ENCODE data around the gene TAGLN. TPM values are rescaled to one million over a fixed set of nuclear protein-coding genes. Genes with fewer than 3 reads are reported as not detected.

TAGLN gene
- total RNA-seq, 1 donor from 2014 or later: 97.9 TPM

- H3K9me3 Mint-ChIP-seq: no peaks in the 10 kb centered on the region
- no peak for DNase-seq (ENCODE audit: extremely low spot score, unreplicated experiment)
- no peaks in the 10 kb centered on the region for H3K27me3 Mint-ChIP-seq
These were observed 13.3 kb upstream of the TAGLN start for GRCh38 chr11:117185736-117186430.

DNA sequence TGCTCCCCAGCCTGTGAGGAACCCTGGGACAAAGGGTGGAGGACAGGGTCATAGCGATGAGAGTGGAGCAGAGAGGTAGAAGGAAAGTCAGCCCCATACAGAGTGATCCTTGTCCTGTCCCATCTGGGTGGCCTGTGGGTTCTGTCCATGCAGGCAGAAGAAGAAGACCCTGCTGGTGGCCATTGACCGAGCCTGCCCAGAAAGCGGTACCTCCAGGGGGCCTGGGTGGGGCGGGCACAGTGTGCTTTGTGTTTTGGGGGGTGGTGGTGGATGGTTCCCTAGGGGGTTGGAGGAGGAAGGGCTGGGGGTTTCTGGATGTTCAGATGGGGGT is 12.8 kb upstream of the TAGLN start:
- no peak for DNase-seq (ENCODE audit: extremely low spot score, unreplicated experiment)
- no peak overlapping the region for H3K4me3 Mint-ChIP-seq
- peak overlapping the region; percentile 48 for H3K27ac Mint-ChIP-seq
- TF ChIP-seq, protein P1, sequence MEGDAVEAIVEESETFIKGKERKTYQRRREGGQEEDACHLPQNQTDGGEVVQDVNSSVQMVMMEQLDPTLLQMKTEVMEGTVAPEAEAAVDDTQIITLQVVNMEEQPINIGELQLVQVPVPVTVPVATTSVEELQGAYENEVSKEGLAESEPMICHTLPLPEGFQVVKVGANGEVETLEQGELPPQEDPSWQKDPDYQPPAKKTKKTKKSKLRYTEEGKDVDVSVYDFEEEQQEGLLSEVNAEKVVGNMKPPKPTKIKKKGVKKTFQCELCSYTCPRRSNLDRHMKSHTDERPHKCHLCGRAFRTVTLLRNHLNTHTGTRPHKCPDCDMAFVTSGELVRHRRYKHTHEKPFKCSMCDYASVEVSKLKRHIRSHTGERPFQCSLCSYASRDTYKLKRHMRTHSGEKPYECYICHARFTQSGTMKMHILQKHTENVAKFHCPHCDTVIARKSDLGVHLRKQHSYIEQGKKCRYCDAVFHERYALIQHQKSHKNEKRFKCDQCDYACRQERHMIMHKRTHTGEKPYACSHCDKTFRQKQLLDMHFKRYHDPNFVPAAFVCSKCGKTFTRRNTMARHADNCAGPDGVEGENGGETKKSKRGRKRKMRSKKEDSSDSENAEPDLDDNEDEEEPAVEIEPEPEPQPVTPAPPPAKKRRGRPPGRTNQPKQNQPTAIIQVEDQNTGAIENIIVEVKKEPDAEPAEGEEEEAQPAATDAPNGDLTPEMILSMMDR (conservative IDR thresholded peaks at IDR 0.05): no peak
- no peaks in the 10 kb centered on the region for H3K9me3 Mint-ChIP-seq
- peaks cover 20% of the 10 kb centered on the region for H3K36me3 Mint-ChIP-seq
- no peaks in the 10 kb centered on the region for H3K27me3 Mint-ChIP-seq
- peaks cover 10% of the 10 kb centered on the region for H3K4me1 Mint-ChIP-seq (ENCODE audit: unreplicated experiment)

More at GRCh38 chr11:117185736-117186430, 13.3 kb upstream of the TAGLN start:
- Mint-ChIP-seq H3K36me3 (peaks cover 20% of the 10 kb centered on the region), H3K27ac (peak overlapping the region; percentile 48), H3K4me1 (ENCODE audit: unreplicated experiment) (peaks cover 13% of the 10 kb centered on the region), H3K4me3 (no peak overlapping the region)
- TF ChIP-seq, protein P1 (conservative IDR thresholded peaks at IDR 0.05): no peak

DNA sequence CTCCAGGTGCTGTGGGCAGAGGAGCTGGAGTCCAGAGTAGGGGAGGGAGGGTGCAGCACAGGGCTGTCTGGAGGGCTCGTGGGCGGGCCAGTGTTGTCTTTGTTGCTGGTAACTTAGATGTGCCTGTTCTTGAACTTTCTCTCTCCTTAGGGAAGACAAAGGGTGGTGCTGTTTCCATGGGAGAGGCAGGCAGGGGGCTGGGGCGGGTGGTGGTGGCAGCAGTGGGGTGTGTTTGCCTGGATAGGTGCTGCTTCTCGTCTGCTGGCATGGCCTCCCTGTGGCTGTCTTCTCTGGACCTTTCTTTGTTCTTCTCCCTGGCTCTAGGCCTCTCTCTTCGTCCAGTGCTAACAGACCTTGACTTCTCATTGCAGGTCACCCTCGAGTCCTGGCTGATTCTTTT is 12.2 kb upstream of the TAGLN start:
- peaks cover 23% of the 10 kb centered on the region for H3K36me3 Mint-ChIP-seq
- H3K27ac Mint-ChIP-seq: no peak overlapping the region
- no peaks in the 10 kb centered on the region for H3K9me3 Mint-ChIP-seq
- DNase-seq (ENCODE audit: extremely low spot score, unreplicated experiment): peak; percentile 53
- TF ChIP-seq, protein P1 (conservative IDR thresholded peaks at IDR 0.05): no peak
- no peak overlapping the region for H3K4me3 Mint-ChIP-seq
- H3K4me1 Mint-ChIP-seq (ENCODE audit: unreplicated experiment): peaks cover 10% of the 10 kb centered on the region
- no peaks in the 10 kb centered on the region for H3K27me3 Mint-ChIP-seq

DNA sequence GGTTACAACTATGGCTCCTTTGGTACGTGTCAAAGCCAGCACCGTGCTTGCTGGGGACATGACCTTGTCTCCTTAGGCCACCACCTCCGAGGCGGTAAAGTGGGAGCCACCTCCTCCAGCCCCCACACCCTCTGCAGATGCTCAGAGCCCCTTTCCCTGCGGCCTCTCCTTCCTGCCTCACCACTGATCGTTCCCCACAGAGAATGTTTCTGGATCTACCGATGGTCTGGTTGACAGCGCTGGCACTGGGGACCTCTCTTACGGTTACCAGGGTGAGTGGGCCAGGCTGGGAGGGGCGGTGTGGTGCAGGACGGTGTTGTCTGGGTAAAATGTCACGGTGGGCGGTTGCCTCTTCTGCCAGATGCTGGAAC is 11.8 kb upstream of the TAGLN start:
- H3K4me3 Mint-ChIP-seq: no peak overlapping the region

GRCh38 chr11:117187799-117188481 is 11.2 kb upstream of the TAGLN start:
- TF ChIP-seq, protein P1 (conservative IDR thresholded peaks at IDR 0.05): no peak
- Mint-ChIP-seq H3K9me3 (no peaks in the 10 kb centered on the region), H3K4me1 (ENCODE audit: unreplicated experiment) (peaks cover 10% of the 10 kb centered on the region), H3K27ac (no peak overlapping the region), H3K27me3 (no peaks in the 10 kb centered on the region), H3K36me3 (peaks cover 22% of the 10 kb centered on the region), H3K4me3 (no peak overlapping the region)
- DNase-seq (ENCODE audit: extremely low spot score, unreplicated experiment): peak; percentile 57

More for the DNA sequence above, 11.8 kb upstream of the TAGLN start:
- H3K4me1 Mint-ChIP-seq (ENCODE audit: unreplicated experiment): peaks cover 10% of the 10 kb centered on the region
- no peaks in the 10 kb centered on the region for H3K27me3 Mint-ChIP-seq
- no peak overlapping the region for H3K27ac Mint-ChIP-seq
- H3K9me3 Mint-ChIP-seq: no peaks in the 10 kb centered on the region
- TF ChIP-seq, protein P1 (conservative IDR thresholded peaks at IDR 0.05): no peak
- DNase-seq (ENCODE audit: extremely low spot score, unreplicated experiment): peak; percentile 59
- peaks cover 24% of the 10 kb centered on the region for H3K36me3 Mint-ChIP-seq
